ENCODE results near the gene CHSY1. TPM values are rescaled to one million over a fixed set of nuclear protein-coding genes. Genes with fewer than 3 reads are reported as not detected.
"Not testable (repeated sequence)": the region's sequence is repeated elsewhere in the genome, so short reads cannot be mapped to it uniquely, and the experiment has no call there.

Gene CHSY1
- total and polyA plus RNA-seq, 9 donors, result 23.0 to 69.9 (median 33.0) TPM

- intact Hi-C loops (cut with DNase I), result no loop called here
- H3K27ac ChIP-seq, result no peak overlapping the region
- WGBS, 3 donors, result 65 to 75% (median 74%) methylated on average over 6 of the region's 6 CpGs
- no peak for DNase-seq
- peaks cover 18% of the 10 kb centered on the region for H3K4me1 ChIP-seq (ENCODE audit: insufficient read depth)
- H3K36me3 ChIP-seq, result no peaks in the 10 kb centered on the region
- no peaks in the 10 kb centered on the region for H3K27me3 ChIP-seq
- no peak for TF ChIP-seq EP300 (IDR thresholded peaks at IDR 0.05)
- TF ChIP-seq POLR2A (IDR thresholded peaks at IDR 0.05), result no peak
- TF ChIP-seq, protein P1, sequence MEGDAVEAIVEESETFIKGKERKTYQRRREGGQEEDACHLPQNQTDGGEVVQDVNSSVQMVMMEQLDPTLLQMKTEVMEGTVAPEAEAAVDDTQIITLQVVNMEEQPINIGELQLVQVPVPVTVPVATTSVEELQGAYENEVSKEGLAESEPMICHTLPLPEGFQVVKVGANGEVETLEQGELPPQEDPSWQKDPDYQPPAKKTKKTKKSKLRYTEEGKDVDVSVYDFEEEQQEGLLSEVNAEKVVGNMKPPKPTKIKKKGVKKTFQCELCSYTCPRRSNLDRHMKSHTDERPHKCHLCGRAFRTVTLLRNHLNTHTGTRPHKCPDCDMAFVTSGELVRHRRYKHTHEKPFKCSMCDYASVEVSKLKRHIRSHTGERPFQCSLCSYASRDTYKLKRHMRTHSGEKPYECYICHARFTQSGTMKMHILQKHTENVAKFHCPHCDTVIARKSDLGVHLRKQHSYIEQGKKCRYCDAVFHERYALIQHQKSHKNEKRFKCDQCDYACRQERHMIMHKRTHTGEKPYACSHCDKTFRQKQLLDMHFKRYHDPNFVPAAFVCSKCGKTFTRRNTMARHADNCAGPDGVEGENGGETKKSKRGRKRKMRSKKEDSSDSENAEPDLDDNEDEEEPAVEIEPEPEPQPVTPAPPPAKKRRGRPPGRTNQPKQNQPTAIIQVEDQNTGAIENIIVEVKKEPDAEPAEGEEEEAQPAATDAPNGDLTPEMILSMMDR (IDR thresholded peaks at IDR 0.05), result no peak
- no peaks in the 10 kb centered on the region for H3K9me3 ChIP-seq
- no peak overlapping the region for H3K4me3 ChIP-seq
Measured at GRCh38 chr15:101219441-101219840, 32.4 kb downstream of the CHSY1 start.

DNA sequence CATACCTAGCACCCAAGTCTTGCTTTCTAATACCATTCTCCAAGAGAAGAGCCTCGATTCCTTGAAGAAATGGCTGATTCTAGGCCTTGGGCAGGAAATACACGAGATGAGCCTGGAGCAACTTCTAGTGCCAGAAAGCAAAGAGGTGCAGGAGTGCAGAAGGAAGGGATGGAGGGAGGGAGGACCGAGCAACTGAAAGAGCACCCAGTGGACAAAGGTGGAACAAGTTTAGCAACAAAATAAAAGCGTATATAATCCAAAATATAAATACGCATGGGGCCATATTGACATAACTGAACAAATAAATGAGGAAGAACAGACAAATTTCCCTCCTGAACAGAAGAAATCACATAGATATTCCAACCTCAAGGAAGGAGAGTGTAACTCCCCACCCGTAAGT, 34.4 kb downstream of the CHSY1 start:
- 82 to 90% (median 85%) methylated on average over 6 of the region's 6 CpGs for WGBS, 3 donors
- Histone ChIP-seq H3K36me3 (no peaks in the 10 kb centered on the region), H3K4me3 (no peak overlapping the region), H3K9me3 (no peaks in the 10 kb centered on the region), H3K4me1 (ENCODE audit: insufficient read depth) (peaks cover 19% of the 10 kb centered on the region), H3K27ac (no peak overlapping the region), H3K27me3 (no peaks in the 10 kb centered on the region)
- DNase-seq, result no peak
- TF ChIP-seq EP300 (IDR thresholded peaks at IDR 0.05), result no peak
- TF ChIP-seq, protein P1 (IDR thresholded peaks at IDR 0.05), result no peak
- no peak for TF ChIP-seq POLR2A (IDR thresholded peaks at IDR 0.05)
- intact Hi-C loops (cut with DNase I), result no loop called here

DNA sequence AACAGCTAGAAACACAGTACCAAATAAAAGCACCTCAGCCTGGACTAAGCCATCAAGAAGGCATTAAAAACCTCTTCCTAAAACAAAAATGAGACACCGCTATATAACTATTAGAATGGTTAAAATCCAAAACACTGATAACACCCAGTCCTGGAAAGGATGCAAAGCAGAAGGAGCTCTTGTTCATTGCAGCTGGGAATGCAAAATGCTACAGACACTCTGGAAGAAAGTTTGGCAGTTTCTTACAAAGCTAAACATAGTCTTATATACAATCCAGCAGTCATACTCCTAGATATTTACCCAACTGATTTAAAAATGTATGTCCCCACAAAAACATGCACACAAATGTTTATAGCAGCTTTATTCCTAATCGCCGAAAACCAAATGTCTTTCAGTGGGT, 35.7 kb downstream of the CHSY1 start:
- 47 to 71% (median 58%) methylated on average over 3 of the region's 3 CpGs for WGBS, 3 donors
- intact Hi-C loops (cut with DNase I), result no loop called here
- DNase-seq, result no peak
- TF ChIP-seq POLR2A (IDR thresholded peaks at IDR 0.05) (no peak), EP300 (IDR thresholded peaks at IDR 0.05) (no peak)
- TF ChIP-seq, protein P1 (IDR thresholded peaks at IDR 0.05), result no peak
- H3K27ac ChIP-seq, result no peak overlapping the region
- H3K4me3 ChIP-seq, result no peak overlapping the region
- no peaks in the 10 kb centered on the region for H3K27me3 ChIP-seq
- no peaks in the 10 kb centered on the region for H3K36me3 ChIP-seq
- H3K4me1 ChIP-seq (ENCODE audit: insufficient read depth), result peaks cover 13% of the 10 kb centered on the region
- H3K9me3 ChIP-seq, result no peaks in the 10 kb centered on the region

- TF ChIP-seq EP300 (IDR thresholded peaks at IDR 0.05), result no peak
- TF ChIP-seq, protein P1 (IDR thresholded peaks at IDR 0.05), result no peak
- H3K27me3 ChIP-seq, result no peaks in the 10 kb centered on the region
- H3K27ac ChIP-seq, result no peak overlapping the region
- no peaks in the 10 kb centered on the region for H3K36me3 ChIP-seq
- no peaks in the 10 kb centered on the region for H3K9me3 ChIP-seq
- intact Hi-C loops (cut with DNase I), result no loop called here
- 83 to 89% (median 83%) methylated on average over 4 of the region's 4 CpGs for WGBS, 3 donors
- H3K4me1 ChIP-seq (ENCODE audit: insufficient read depth), result peaks cover 10% of the 10 kb centered on the region
- no peak overlapping the region for H3K4me3 ChIP-seq
- DNase-seq, result no peak
Measured at GRCh38 chr15:101215681-101216080, 36.2 kb downstream of the CHSY1 start.

GRCh38 chr15:101214435-101215097, 37.3 kb downstream of the CHSY1 start:
- H3K4me3 ChIP-seq; H3K36me3 ChIP-seq; H3K9me3 ChIP-seq; H3K27me3 ChIP-seq; H3K4me1 ChIP-seq (ENCODE audit: insufficient read depth); H3K27ac ChIP-seq; intact Hi-C loops (cut with DNase I); DNase-seq: not testable (repeated sequence)
- 91 to 94% (median 91%) methylated on average over 6 of the region's 6 CpGs for WGBS, 3 donors
